HG02642 (cell line): Measurements from ENCODE around the gene NFAM1.

Experiments used
- ATAC-seq: cut with Tn5 transposase; IDR thresholded peaks from one replicate; pipeline ENCODE4 v1.9.1; 2021; ENCODE audit warnings: mild to moderate bottlenecking; ENCODE audit not compliant: unreplicated experiment, poor library complexity

The NFAM1 gene

DNA sequence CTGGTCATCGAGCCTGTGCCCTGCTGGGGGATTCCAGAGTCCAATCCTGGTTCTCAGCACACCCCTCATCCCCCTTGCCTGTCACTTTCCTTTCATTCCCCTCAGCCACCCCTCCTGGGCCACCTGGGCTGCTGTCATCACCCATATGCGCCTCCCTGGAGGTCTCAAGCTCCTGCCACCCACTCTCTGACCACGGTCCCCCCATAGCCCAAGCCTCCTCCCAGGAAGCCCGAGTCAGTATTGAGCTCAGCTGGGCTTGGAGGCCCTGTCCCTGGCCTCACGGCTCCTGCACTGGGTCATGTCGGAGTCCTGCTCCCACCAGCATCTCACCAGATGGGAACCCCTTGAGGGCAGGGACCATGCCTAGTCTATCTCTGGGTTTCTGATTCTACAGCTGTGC lies 44.6 kb downstream of the NFAM1 start:
- ATAC-seq: no peak

DNA sequence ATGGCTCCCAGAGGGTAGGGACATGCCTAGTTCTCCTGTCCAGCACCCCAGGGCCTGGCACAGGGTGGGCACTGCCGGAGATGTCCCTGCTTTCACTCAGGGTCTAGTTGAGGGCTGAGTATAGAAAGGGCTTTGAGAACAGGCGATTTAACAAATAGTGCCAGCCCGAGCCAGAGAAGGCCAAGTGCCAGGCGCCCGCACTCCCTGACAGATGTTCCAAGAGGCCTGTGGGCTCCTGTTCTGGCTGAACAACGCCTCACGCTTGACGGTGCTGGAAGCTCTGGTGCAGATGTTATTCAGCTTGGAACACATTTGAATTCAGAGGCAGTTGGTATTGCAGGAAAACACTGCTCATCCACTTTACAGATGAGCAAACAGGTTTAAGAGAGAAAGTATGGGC lies 46.5 kb downstream of the NFAM1 start:
- no peak for ATAC-seq

- no peak for ATAC-seq
Observed at GRCh38 chr22:42384506-42384905, 47.7 kb downstream of the NFAM1 start.

GRCh38 chr22:42383851-42384417 lies 48.3 kb downstream of the NFAM1 start:
- no peak for ATAC-seq

DNA sequence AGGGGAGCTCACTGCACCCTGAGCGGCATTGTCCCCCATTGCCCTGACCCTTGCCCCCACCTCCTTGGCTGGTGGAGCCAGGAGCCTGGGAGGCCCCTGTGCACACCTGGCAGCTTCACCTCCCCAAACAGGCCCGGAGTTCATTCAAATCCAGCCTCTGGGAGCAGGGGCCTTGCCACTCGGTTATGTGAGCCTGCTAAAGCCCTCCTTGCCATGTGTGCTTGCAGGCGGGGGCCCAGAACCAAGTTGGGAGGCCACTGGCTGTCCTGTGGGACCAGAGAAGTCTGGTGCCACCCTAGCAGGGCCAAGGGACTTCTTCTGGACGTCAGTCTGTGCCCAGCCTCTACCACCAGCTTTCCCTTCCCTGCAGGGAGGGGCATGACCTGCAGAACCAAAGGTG lies 48.9 kb downstream of the NFAM1 start:
- ATAC-seq: no peak

DNA sequence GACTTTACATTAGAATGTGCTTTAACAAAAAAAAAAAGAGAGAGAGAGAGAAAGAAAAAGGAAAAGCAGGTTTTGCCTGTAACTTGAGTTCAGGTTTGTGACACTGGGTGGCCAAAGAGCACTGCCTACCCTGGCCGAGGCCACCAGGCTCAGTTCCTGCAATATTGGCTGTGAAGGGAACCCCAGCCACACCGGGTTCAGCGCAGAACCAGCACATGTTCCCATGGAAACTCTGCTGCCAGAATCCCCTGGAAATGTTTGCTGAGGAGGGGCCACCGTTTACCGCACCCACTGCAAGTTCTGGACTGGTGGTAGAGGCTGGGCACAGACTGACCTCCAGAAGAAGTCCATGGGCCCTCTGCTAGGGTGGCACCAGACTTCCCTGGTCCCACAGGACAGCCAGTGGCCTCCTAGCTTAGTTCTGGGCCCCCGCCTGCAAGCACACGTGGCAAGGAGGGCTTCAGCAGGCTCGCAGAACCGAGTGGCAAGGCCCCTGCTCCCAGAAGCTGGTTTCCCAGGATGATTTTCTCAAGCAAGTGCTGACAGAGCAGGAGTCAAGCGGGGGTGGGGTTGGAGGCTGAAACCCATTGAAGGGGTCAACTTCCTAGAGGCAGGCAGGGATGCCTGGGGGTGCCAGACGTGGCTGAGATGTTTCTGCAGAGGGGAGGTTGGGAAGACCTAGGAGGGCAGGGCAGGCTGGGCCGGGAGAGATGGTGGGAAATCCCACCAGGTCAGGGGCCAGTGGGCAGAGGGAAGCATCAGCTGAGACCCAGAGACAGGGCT lies 51.2 kb downstream of the NFAM1 start:
- no peak for ATAC-seq

DNA sequence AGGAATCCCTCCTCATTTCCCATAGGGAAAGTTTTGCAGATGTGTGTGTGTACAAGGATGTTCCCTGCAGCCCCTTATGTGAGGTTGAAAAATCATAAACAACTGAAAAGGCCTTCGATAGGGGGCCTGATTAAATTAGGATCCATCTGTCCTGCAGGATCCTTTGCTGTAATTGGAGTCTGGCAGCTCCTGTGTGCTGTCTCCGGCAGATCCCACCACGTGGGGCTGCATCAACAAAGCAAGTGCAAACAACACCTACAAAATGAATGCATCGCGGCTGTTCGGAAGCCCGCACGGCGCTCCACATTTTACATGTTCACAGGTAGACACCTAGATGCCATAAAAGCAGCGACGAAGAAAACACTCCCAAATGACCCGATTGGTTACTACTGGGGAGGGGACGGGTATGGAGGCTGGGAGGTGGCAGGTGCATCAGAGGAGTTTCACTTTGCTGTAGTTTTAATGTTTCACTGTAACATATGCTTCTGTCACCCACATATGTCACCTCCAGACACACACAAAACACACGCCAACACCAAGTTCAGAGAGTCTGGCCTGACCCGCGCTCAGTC lies 52.2 kb downstream of the NFAM1 start:
- ATAC-seq: no peak

- no peak for ATAC-seq
Observed at GRCh38 chr22:42376711-42377554, 55.3 kb downstream of the NFAM1 start.

- no peak for ATAC-seq
Observed at GRCh38 chr22:42375982-42376381, 56.2 kb downstream of the NFAM1 start.

DNA sequence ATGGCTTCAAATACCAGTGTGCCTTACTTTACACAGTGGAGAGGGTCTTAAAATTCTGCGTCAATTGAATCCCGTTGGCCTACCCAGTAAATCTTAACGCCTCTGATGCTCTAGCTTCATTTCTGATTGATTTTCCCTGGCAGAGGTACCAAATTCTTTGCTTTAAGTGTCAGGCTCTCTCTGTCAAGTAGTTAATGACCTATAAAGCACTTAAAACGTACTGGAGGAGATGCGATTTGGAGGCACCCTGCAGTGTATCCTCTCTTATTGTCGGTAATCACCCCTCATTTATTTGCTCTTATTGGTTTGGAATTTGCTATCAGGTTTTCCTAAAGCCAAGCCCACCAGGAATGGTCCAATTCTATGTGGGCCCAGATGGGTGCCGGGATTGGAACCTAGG lies 59.2 kb downstream of the NFAM1 start:
- no peak for ATAC-seq

DNA sequence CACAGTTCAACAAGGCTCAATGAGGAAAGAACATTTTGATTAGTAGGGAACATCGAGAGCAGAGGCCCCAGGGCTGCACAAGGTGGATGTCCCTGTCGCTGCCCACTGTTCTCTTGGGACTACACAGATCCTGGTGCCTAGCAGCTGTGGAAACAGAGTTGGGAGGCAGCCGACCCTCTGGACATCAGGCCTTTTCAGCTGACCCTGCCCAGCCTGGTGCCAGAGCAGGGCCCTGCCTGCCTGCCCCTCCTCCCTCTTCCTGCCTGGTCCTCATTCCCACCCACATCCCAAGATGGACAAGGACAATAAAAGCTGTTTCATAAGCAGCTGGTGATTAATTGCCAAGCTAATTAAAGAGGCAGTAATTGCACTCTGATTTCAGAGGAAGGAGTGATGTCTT lies 60.7 kb downstream of the NFAM1 start:
- no peak for ATAC-seq

- ATAC-seq: no peak
Observed at GRCh38 chr22:42371099-42371498, 61.1 kb downstream of the NFAM1 start.

- ATAC-seq: peak; percentile 90
Observed at GRCh38 chr22:42369250-42370041, 62.8 kb downstream of the NFAM1 start.

- peak; percentile 15 for ATAC-seq
Observed at GRCh38 chr22:42368379-42369249, 63.6 kb downstream of the NFAM1 start.

DNA sequence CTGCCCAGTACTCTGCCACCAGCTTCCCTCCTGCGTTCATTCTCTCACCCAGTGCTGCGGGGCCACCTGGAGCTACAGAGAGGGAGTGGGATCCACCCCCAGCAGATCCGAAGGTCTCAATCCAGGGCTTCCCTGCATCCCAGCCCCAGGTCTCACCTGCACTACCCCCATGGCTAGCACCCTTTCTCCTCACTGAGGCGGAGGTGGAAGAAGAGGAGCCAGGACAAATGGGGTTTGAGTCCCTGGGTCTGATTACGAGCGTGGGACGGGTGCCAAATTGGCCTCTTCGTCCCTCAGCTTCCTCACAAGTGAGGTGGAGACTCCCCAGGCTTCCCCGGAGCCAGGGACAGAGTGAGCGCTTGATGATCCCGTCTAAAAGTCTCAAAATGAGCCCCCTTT lies 64.2 kb downstream of the NFAM1 start:
- no peak for ATAC-seq

DNA sequence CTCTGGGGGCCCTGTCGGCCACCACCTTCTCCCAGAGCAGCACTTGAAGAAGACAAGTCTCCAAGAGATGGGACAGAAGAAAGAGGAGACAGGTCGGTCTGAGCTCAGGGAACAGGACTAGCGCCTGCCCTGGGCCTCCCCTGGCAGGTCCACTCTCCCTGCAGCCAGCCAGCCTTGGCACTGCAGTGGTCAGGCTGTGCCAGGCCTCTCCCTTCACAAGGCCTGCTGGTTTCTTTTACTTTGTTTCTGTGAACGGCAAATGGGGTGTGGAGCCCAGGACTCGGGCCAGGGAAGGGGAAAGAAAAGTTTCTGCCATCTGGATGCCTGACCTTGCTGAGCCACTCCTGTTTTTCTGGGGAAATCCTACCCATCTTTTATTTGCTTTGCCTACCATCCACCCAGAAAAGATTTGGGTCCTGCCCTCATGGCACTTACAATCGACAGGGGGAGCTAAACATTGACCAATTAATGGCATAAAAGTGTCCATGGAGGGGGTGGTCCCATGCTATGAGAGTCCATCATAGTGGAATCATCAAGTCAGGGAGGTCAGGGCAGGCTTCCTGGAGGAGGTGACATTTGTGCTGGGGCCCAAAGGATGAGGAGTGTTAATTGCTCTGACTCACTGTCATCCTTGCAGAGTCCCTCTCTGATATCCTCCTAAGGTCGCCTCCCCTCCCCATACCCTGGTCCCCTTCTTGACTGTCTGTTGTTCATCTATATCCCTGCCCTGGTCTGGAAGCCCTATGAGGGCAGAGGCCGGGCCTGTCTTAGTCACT lies 65.2 kb downstream of the NFAM1 start:
- no peak for ATAC-seq

DNA sequence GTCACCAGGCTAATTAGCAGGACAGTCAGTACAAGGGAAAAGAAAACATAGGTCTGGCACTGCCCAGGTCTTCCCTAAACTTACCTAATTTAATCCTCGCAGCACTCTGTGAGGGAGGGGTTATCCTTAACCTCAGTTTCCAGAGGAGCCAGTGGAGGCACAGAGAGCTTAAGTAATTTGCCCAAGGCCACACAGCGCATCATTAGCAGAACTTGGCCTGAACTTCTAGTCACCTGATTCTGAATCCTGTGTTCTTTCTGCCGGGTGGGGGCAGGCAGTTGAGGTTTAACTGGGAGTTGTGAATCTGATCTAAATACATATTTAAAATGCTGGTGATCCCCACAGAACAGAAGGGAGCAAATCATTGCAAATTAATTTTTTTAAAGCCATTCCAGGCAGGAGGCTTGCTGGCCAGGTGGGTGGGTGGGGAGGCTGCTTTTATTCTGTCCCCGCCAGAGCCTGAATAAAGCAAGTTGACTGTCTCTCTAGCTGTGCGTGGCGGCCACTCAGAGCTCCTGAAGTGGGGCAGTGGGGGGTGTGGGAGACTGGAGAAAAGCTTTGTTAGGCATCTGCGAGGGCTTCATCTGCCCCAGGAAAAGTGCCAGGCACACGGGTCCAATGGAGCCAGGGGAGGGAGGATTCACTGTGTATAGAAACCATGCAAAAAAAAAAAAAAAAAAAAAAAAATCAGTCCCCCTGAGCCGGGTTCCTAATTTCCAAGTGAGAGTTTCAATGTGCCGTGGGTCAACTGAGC lies 66.1 kb downstream of the NFAM1 start:
- no peak for ATAC-seq
